OCI-LY1 (cell line): ENCODE measurements around the gene PTPRU.

Experiments
- H2AFZ ChIP-seq: fragments of 200-600 bp; sonication (generic), shearing (Covaris generic); 2 replicates; pipeline ENCODE4 v1.6.0; 2014; ENCODE audit warnings: antibody characterized with exemption, mild to moderate bottlenecking, low read length
- H3F3A ChIP-seq: fragments of 200-600 bp; sonication (generic), shearing (Covaris generic); 2 replicates; pipeline ENCODE4 v1.6.0; 2014; ENCODE audit warnings: mild to moderate bottlenecking, antibody characterized with exemption, low read length, moderate library complexity; ENCODE audit not compliant: insufficient read depth
- H3K27ac ChIP-seq: fragments of 200-600 bp; sonication (generic); 2 replicates; pipeline ENCODE4 v1.5.1; 2014; ENCODE audit warnings: low read length, mixed run types, mild to moderate bottlenecking, low read depth; ENCODE audit not compliant: poor library complexity, severe bottlenecking
- H3K27me3 ChIP-seq: fragments of 200-600 bp; sonication (generic); 2 replicates; pipeline ENCODE4 v1.6.0; 2014; ENCODE audit warnings: antibody characterized with exemption, mild to moderate bottlenecking, low read length, moderate library complexity; ENCODE audit not compliant: insufficient read depth
- H3K36me3 ChIP-seq: fragments of 200-600 bp; sonication (generic); 2 replicates; pipeline ENCODE4 v1.6.1; 2014; ENCODE audit warnings: mild to moderate bottlenecking, antibody characterized with exemption, low read length, moderate library complexity, mixed read lengths; ENCODE audit not compliant: insufficient read depth
- H3K4me1 ChIP-seq: fragments of 200-600 bp; sonication (generic); 2 replicates; pipeline ENCODE4 v1.5.1; 2014; ENCODE audit warnings: mild to moderate bottlenecking, low read length, moderate library complexity; ENCODE audit not compliant: insufficient read depth, severe bottlenecking
- H3K4me2 ChIP-seq: fragments of 200-600 bp; sonication (generic), shearing (Covaris generic); 2 replicates; pipeline ENCODE4 v1.6.1; 2014; ENCODE audit warnings: low read length
- H3K4me3 ChIP-seq: fragments of 200-600 bp; sonication (generic); 2 replicates; pipeline ENCODE4 v1.5.1; 2014; ENCODE audit warnings: low read length, low read depth, mild to moderate bottlenecking, mixed read lengths; ENCODE audit not compliant: poor library complexity, severe bottlenecking
- H3K79me2 ChIP-seq: fragments of 200-600 bp; shearing (Covaris generic); 2 replicates; pipeline ENCODE4 v1.6.1; 2016; ENCODE audit warnings: mixed run types, low read length, mixed read lengths; ENCODE audit not compliant: insufficient read depth
- H3K9ac ChIP-seq: fragments of 200-600 bp; sonication (generic), shearing (Covaris generic); 2 replicates; pipeline ENCODE4 v1.6.1; 2014; ENCODE audit warnings: mild to moderate bottlenecking, low read length, mixed read lengths
- H3K9me2 ChIP-seq: fragments of 200-600 bp; sonication (generic), shearing (Covaris generic); 2 replicates; pipeline ENCODE4 v1.6.1; 2014; ENCODE audit warnings: low read depth, mild to moderate bottlenecking, low read length, mixed read lengths
- H3K9me3 ChIP-seq: fragments of 200-600 bp; shearing (Covaris generic); 2 replicates; pipeline ENCODE4 v1.6.1; 2014; ENCODE audit warnings: low read length, mixed read lengths
- H4K20me1 ChIP-seq: fragments of 200-600 bp; sonication (generic), shearing (Covaris generic); 2 replicates; pipeline ENCODE4 v1.6.0; 2016; ENCODE audit warnings: mild to moderate bottlenecking, low read length; ENCODE audit not compliant: insufficient read depth
- EZH2 ChIP-seq: fragments of 200-600 bp; sonication (generic), shearing (Covaris generic); IDR thresholded peaks from 2 replicates; pipeline ENCODE4 v1.8.0; 2017; ENCODE audit warnings: borderline replicate concordance, mixed run types, mild to moderate bottlenecking, antibody characterized with exemption, low read length, moderate library complexity, mixed read lengths
- TF ChIP-seq, protein P1 (sequence below): fragments of 200-600 bp; sonication (generic), shearing (Covaris generic); IDR thresholded peaks from 2 replicates; pipeline ENCODE4 v1.5.1; 2017; ENCODE audit warnings: mild to moderate bottlenecking, antibody characterized with exemption, low read length, moderate library complexity, mixed read lengths

The PTPRU gene

DNA sequence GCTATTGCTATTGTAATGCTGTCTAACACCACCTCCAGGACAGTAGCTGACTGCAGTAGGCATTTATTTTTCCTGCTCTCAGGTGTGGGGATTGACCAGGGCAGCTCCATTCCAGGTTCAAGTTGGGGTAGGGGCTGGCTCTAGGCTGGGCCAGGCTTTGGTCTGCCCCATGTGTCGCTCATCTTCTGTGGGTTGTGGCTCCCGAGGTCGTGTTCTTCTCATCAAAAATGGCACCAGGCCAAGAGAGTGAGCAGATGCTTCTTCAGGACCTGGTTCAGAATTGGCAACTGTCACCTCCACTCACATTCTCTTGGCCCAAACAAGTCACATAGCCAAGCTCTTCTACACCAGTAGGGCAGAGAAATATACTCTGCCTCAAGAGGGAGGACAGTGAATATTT lies 133.7 kb downstream of the PTPRU start:
- Histone ChIP-seq H3K36me3 (no peaks in the 10 kb centered on the region), H3K27me3 (peaks cover 9% of the 10 kb centered on the region), H3K79me2 (no peaks in the 10 kb centered on the region), H2AFZ (no peak overlapping the region), H3K9ac (no peak overlapping the region), H3K9me2 (no peaks in the 10 kb centered on the region), H3K4me2 (no peak overlapping the region), H3F3A (no peaks in the 10 kb centered on the region), H3K4me1 (no peaks in the 10 kb centered on the region), H3K4me3 (no peak overlapping the region), H3K9me3 (no peaks in the 10 kb centered on the region), H4K20me1 (no peaks in the 10 kb centered on the region), H3K27ac (no peak overlapping the region)
- TF ChIP-seq, protein P1, sequence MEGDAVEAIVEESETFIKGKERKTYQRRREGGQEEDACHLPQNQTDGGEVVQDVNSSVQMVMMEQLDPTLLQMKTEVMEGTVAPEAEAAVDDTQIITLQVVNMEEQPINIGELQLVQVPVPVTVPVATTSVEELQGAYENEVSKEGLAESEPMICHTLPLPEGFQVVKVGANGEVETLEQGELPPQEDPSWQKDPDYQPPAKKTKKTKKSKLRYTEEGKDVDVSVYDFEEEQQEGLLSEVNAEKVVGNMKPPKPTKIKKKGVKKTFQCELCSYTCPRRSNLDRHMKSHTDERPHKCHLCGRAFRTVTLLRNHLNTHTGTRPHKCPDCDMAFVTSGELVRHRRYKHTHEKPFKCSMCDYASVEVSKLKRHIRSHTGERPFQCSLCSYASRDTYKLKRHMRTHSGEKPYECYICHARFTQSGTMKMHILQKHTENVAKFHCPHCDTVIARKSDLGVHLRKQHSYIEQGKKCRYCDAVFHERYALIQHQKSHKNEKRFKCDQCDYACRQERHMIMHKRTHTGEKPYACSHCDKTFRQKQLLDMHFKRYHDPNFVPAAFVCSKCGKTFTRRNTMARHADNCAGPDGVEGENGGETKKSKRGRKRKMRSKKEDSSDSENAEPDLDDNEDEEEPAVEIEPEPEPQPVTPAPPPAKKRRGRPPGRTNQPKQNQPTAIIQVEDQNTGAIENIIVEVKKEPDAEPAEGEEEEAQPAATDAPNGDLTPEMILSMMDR = no peak
- no peak for TF ChIP-seq EZH2

DNA sequence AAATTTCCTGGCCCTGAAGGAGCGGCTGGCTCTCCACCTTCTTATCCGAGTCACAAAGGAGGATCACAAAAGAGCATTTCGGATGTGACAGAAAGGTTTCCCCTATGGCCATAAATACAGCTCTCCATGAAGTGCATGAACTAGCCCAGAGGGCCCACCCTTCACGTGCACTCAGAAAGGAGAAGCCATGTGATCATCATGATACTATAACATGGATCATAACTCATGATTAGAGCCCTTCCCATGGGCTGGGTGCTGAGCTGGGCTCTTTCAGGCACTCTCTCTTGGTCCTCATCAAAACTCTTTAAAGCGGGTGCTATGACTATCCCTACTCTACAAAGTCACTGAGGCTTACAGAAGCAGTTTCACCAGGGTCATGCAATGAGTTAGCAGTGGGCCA lies 135.0 kb downstream of the PTPRU start:
- Histone ChIP-seq H3K36me3 (no peaks in the 10 kb centered on the region), H3K9ac (no peak overlapping the region), H2AFZ (no peak overlapping the region), H3K27ac (no peak overlapping the region), H3K4me3 (no peak overlapping the region), H3K79me2 (no peaks in the 10 kb centered on the region), H3F3A (no peaks in the 10 kb centered on the region), H3K9me3 (no peaks in the 10 kb centered on the region), H4K20me1 (no peaks in the 10 kb centered on the region), H3K9me2 (no peaks in the 10 kb centered on the region), H3K4me1 (no peaks in the 10 kb centered on the region), H3K27me3 (0 out of 2 replicates have a peak, but pooled peaks cover 7% of the 10 kb centered on the region), H3K4me2 (no peak overlapping the region)
- TF ChIP-seq, protein P1 = no peak
- no peak for TF ChIP-seq EZH2

DNA sequence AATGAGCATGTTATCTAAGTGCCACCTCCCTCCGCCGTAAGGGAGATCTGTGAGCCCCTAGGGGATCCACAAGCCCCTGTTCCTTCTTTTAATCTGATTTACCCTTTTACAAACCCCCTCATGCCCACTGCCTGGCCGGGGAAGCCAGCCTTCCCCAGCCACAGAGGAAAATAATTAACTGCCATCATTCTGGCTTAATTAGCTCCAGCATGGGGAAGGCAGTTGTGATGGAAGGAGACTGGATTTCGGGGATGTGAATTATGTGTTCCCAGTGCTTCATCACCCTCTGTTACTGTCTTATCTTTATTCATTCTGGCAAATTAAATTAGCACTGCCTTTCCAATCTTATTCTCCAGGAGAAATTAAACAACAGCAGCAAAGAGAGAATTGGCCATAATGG lies 135.8 kb downstream of the PTPRU start:
- Histone ChIP-seq H3K27ac (no peak overlapping the region), H3K4me3 (no peak overlapping the region), H4K20me1 (no peaks in the 10 kb centered on the region), H2AFZ (no peak overlapping the region), H3K36me3 (no peaks in the 10 kb centered on the region), H3K4me1 (no peaks in the 10 kb centered on the region), H3K9me2 (no peaks in the 10 kb centered on the region), H3K4me2 (no peak overlapping the region), H3K9me3 (no peaks in the 10 kb centered on the region), H3K79me2 (no peaks in the 10 kb centered on the region), H3F3A (no peaks in the 10 kb centered on the region), H3K27me3 (0 out of 2 replicates have a peak, but pooled peaks cover 4% of the 10 kb centered on the region), H3K9ac (no peak overlapping the region)
- TF ChIP-seq, protein P1 = no peak
- TF ChIP-seq EZH2 = no peak
